WTC11 (cell line): Measurements from ENCODE around the gene NOS3. TPM values are rescaled to one million over a fixed set of nuclear protein-coding genes. Genes with fewer than 3 reads are reported as not detected.

ENCODE experiments used
- ATAC-seq: fragments of 200-7000 bp; cut with Tn5 transposase; 2 replicates; pipeline ENCODE4 v1.10.0; 2021; ENCODE audit warnings: mild to moderate bottlenecking, moderate library complexity
- CTCF ChIA-PET: fragments of 300-600 bp; sonication (Branson Sonifier 250); formaldehyde crosslinking; loops from one replicate; lab custom pipeline; 2021; ENCODE audit warnings: antibody characterized with exemption; lab: Charles Lee
- POLR2A ChIA-PET: fragments of 350-600 bp; sonication (Branson Sonifier 250); formaldehyde crosslinking; loops from one replicate; lab custom pipeline; 2021; ENCODE audit warnings: antibody characterized with exemption; lab: Charles Lee
- DNase-seq: peaks from one replicate; pipeline ENCODE4 v3.0.0; 2021; ENCODE audit warnings: low spot score
- H3K27ac Mint-ChIP-seq: 2 replicates; pipeline ENCODE4 v1.8.0; 2021; ENCODE audit warnings: mixed read lengths
- H3K27me3 Mint-ChIP-seq: 2 replicates; pipeline ENCODE4 v1.8.0; 2021; ENCODE audit warnings: low read depth, mild to moderate bottlenecking, moderate library complexity, mixed read lengths
- H3K36me3 Mint-ChIP-seq: 2 replicates; pipeline ENCODE4 v1.8.0; 2021; ENCODE audit warnings: mixed read lengths
- H3K4me1 Mint-ChIP-seq: 2 replicates; pipeline ENCODE4 v1.8.0; 2022; ENCODE audit warnings: mixed read lengths
- H3K4me3 Mint-ChIP-seq: 2 replicates; pipeline ENCODE4 v1.8.0; 2021; ENCODE audit warnings: mild to moderate bottlenecking, moderate library complexity, mixed read lengths
- H3K9me3 Mint-ChIP-seq: 2 replicates; pipeline ENCODE4 v1.8.0; 2021; ENCODE audit warnings: mixed read lengths
- ATF1 ChIP-seq: sonication (generic); formaldehyde crosslinking; IDR thresholded peaks from 2 replicates; pipeline ENCODE4 v1.8.1; 2023; ENCODE audit warnings: mild to moderate bottlenecking, moderate library complexity, missing genetic modification reagents
- CBFB ChIP-seq: sonication (generic); formaldehyde crosslinking; IDR thresholded peaks from 2 replicates; pipeline ENCODE4 v1.8.1; 2022; ENCODE audit warnings: mild to moderate bottlenecking, low read depth, missing genetic modification reagents
- CREM ChIP-seq: sonication (generic); formaldehyde crosslinking; IDR thresholded peaks from 2 replicates; pipeline ENCODE4 v1.8.1; 2022; ENCODE audit warnings: mild to moderate bottlenecking, missing genetic modification reagents, moderate library complexity
- FOXK1 ChIP-seq: sonication (generic); formaldehyde crosslinking; IDR thresholded peaks from 2 replicates; pipeline ENCODE4 v1.8.0; 2022; ENCODE audit warnings: mild to moderate bottlenecking, moderate library complexity, missing genetic modification reagents
- GABPB1 ChIP-seq: sonication (generic); formaldehyde crosslinking; IDR thresholded peaks from 2 replicates; pipeline ENCODE4 v1.8.1; 2023; ENCODE audit warnings: mild to moderate bottlenecking, missing genetic modification reagents
- IRF2 ChIP-seq: sonication (generic); formaldehyde crosslinking; IDR thresholded peaks from 2 replicates; pipeline ENCODE4 v1.8.0; 2022; ENCODE audit warnings: low read depth, missing genetic modification reagents, borderline replicate concordance
- JAZF1 ChIP-seq: fragments of 250-450 bp; sonication (Bioruptor Pico); IDR thresholded peaks from 2 replicates; pipeline ENCODE4 v1.9.0; 2021; ENCODE audit warnings: moderate library complexity, mild to moderate bottlenecking, inconsistent platforms
- MXD4 ChIP-seq: fragments of 250-450 bp; sonication (Bioruptor Pico); IDR thresholded peaks from 2 replicates; pipeline ENCODE4 v1.8.0; 2021; ENCODE audit warnings: mild to moderate bottlenecking, moderate library complexity, borderline replicate concordance
- NFYB ChIP-seq: sonication (generic); formaldehyde crosslinking; conservative IDR thresholded peaks from 2 replicates; pipeline ENCODE4 v1.8.0; 2022; ENCODE audit warnings: low read depth, missing genetic modification reagents
- PRRX2 ChIP-seq: fragments of 250-450 bp; sonication (Bioruptor Pico); IDR thresholded peaks from 2 replicates; pipeline ENCODE4 v1.8.0; 2021; ENCODE audit warnings: mild to moderate bottlenecking
- RELA ChIP-seq: sonication (generic); formaldehyde crosslinking; IDR thresholded peaks from 2 replicates; pipeline ENCODE4 v1.8.1; 2022; ENCODE audit warnings: missing genetic modification reagents, mild to moderate bottlenecking, borderline replicate concordance
- SP1 ChIP-seq: sonication (generic); formaldehyde crosslinking; conservative IDR thresholded peaks from 2 replicates; pipeline ENCODE4 v1.8.1; 2022; ENCODE audit warnings: missing genetic modification reagents
- ZNF423 ChIP-seq: fragments of 250-450 bp; sonication (Bioruptor Pico); IDR thresholded peaks from 2 replicates; pipeline ENCODE4 v2.1.2; 2022; ENCODE audit warnings: mild to moderate bottlenecking, moderate library complexity
- total RNA-seq: library from RNA; stranded (reverse); gene quantifications from 3 replicates; pipeline ENCODE4 v1.2.3, GENCODE V29; 2021
- TF ChIP-seq, protein P1 (sequence below): sonication (generic); formaldehyde crosslinking; IDR thresholded peaks from 2 replicates; pipeline ENCODE4 v1.8.0; 2023; ENCODE audit warnings: missing genetic modification reagents
- TF ChIP-seq, protein P2 (sequence below): fragments of 250-450 bp; sonication (Bioruptor Pico); IDR thresholded peaks from 2 replicates; pipeline ENCODE4 v1.9.0; 2021; ENCODE audit warnings: mild to moderate bottlenecking
- TF ChIP-seq, protein P3 (sequence below): sonication (generic); formaldehyde crosslinking; IDR thresholded peaks from 2 replicates; pipeline ENCODE4 v1.8.1; 2023; ENCODE audit warnings: mild to moderate bottlenecking, missing genetic modification reagents
- TF ChIP-seq, protein P4 (sequence below): sonication (generic); formaldehyde crosslinking; IDR thresholded peaks from 2 replicates; pipeline ENCODE4 v1.8.1; 2022; ENCODE audit warnings: mild to moderate bottlenecking, missing genetic modification reagents, moderate library complexity, borderline replicate concordance
- TF ChIP-seq, protein P5 (sequence below): sonication (generic); formaldehyde crosslinking; IDR thresholded peaks from 2 replicates; pipeline ENCODE4 v1.8.1; 2023; ENCODE audit warnings: mild to moderate bottlenecking, missing genetic modification reagents
- TF ChIP-seq, protein P6 (sequence below): sonication (generic); formaldehyde crosslinking; IDR thresholded peaks from 2 replicates; pipeline ENCODE4 v1.8.0; 2022; ENCODE audit warnings: mild to moderate bottlenecking, missing genetic modification reagents
- TF ChIP-seq, protein P7 (sequence below): sonication (generic); formaldehyde crosslinking; conservative IDR thresholded peaks from 2 replicates; pipeline ENCODE4 v1.8.1; 2023; ENCODE audit warnings: mild to moderate bottlenecking, low read depth, missing genetic modification reagents, moderate library complexity
- TF ChIP-seq, protein P8 (sequence below): sonication (generic); formaldehyde crosslinking; IDR thresholded peaks from 2 replicates; pipeline ENCODE4 v1.8.0; 2023; ENCODE audit warnings: mild to moderate bottlenecking, missing genetic modification reagents

Gene NOS3
- total RNA-seq, 1 experiment from 2014 or later = 6.6 TPM

DNA sequence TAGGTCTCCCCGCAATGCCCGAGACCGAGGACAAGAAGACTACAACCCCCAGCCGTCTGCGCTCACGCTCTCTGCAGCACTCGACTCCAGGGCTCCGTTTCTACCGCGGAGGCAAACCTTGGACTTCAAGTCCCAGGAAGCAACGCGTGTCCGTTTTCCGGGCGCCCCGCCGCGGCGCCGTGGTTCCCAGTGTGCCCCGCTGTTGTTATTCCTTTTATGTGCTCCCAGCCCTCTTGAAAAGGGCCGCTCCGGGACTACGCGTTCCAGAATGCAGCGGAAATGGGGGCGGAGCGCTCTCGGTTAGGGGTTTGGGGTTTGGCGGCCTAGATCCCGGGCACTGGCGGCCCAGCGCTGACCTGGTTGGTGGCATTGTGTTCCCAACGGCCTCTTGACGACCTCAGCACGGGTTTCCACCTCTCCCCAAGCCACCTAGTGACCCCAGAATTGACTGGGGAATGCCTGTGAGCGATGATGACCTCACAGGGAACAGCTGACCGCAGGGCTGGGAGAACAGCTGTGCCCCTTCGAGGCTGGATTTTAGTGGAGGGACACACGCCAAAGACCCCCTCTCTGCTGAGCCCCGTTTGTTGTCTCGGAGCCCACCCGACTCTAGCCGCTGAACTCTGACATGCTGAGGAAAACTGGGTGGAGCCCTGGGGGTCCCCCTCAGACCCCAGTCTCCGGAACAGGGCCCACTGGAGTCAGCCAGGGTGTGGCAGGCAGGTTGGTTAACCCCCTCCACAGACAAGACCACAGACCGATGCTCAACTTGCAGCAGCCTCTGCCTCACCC is 67.4 kb downstream of the NOS3 start:
- no peaks in the 10 kb centered on the region; the same call in 1 of the 2 replicates for H3K36me3 Mint-ChIP-seq
- H3K27ac Mint-ChIP-seq = peak overlapping the region; percentile 93
- H3K27me3 Mint-ChIP-seq = peaks cover 7% of the 10 kb centered on the region
- peaks cover 38% of the 10 kb centered on the region for H3K4me1 Mint-ChIP-seq
- no peaks in the 10 kb centered on the region for H3K9me3 Mint-ChIP-seq
- DNase-seq = peak; percentile 98
- peak overlapping the region; percentile 98 for H3K4me3 Mint-ChIP-seq
- POLR2A ChIA-PET = interaction anchor here (1.1 kb wide), 1 partner anchor 22 kb away, joined by 3 read pairs; the partner anchor contains the start of gene FASTK
- CTCF ChIA-PET = interaction anchor here (0.6 to 3.5 kb wide), 13 partner anchors 10 to 96 kb away, joined by 3 to 22 read pairs (median 6); partner anchors contain the start of gene ABCB8
- peak; percentile 79 for ATAC-seq
- no peak for TF ChIP-seq MXD4
- TF ChIP-seq ATF1 (CRISPR knock-in tag) = no peak
- TF ChIP-seq, protein P1, sequence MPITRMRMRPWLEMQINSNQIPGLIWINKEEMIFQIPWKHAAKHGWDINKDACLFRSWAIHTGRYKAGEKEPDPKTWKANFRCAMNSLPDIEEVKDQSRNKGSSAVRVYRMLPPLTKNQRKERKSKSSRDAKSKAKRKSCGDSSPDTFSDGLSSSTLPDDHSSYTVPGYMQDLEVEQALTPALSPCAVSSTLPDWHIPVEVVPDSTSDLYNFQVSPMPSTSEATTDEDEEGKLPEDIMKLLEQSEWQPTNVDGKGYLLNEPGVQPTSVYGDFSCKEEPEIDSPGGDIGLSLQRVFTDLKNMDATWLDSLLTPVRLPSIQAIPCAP (CRISPR knock-in tag) = no peak
- TF ChIP-seq JAZF1 (CRISPR knock-in tag) = no peak
- TF ChIP-seq FOXK1 = peak; percentile 92
- TF ChIP-seq, protein P2, sequence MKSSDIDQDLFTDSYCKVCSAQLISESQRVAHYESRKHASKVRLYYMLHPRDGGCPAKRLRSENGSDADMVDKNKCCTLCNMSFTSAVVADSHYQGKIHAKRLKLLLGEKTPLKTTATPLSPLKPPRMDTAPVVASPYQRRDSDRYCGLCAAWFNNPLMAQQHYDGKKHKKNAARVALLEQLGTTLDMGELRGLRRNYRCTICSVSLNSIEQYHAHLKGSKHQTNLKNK (CRISPR knock-in tag) = no peak
- TF ChIP-seq, protein P3, sequence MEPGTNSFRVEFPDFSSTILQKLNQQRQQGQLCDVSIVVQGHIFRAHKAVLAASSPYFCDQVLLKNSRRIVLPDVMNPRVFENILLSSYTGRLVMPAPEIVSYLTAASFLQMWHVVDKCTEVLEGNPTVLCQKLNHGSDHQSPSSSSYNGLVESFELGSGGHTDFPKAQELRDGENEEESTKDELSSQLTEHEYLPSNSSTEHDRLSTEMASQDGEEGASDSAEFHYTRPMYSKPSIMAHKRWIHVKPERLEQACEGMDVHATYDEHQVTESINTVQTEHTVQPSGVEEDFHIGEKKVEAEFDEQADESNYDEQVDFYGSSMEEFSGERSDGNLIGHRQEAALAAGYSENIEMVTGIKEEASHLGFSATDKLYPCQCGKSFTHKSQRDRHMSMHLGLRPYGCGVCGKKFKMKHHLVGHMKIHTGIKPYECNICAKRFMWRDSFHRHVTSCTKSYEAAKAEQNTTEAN = no peak
- TF ChIP-seq, protein P4, sequence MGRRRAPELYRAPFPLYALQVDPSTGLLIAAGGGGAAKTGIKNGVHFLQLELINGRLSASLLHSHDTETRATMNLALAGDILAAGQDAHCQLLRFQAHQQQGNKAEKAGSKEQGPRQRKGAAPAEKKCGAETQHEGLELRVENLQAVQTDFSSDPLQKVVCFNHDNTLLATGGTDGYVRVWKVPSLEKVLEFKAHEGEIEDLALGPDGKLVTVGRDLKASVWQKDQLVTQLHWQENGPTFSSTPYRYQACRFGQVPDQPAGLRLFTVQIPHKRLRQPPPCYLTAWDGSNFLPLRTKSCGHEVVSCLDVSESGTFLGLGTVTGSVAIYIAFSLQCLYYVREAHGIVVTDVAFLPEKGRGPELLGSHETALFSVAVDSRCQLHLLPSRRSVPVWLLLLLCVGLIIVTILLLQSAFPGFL (CRISPR knock-in tag) = no peak
- TF ChIP-seq SP1 (CRISPR knock-in tag) = peak; percentile 93
- TF ChIP-seq, protein P5, sequence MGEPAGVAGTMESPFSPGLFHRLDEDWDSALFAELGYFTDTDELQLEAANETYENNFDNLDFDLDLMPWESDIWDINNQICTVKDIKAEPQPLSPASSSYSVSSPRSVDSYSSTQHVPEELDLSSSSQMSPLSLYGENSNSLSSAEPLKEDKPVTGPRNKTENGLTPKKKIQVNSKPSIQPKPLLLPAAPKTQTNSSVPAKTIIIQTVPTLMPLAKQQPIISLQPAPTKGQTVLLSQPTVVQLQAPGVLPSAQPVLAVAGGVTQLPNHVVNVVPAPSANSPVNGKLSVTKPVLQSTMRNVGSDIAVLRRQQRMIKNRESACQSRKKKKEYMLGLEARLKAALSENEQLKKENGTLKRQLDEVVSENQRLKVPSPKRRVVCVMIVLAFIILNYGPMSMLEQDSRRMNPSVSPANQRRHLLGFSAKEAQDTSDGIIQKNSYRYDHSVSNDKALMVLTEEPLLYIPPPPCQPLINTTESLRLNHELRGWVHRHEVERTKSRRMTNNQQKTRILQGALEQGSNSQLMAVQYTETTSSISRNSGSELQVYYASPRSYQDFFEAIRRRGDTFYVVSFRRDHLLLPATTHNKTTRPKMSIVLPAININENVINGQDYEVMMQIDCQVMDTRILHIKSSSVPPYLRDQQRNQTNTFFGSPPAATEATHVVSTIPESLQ (CRISPR knock-in tag) = no peak
- TF ChIP-seq NFYB = no peak
- no peak for TF ChIP-seq CBFB (CRISPR knock-in tag)
- no peak for TF ChIP-seq RELA (CRISPR knock-in tag)
- TF ChIP-seq, protein P6, sequence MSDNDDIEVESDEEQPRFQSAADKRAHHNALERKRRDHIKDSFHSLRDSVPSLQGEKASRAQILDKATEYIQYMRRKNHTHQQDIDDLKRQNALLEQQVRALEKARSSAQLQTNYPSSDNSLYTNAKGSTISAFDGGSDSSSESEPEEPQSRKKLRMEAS (CRISPR knock-in tag) = peak; percentile 55
- TF ChIP-seq ZNF423 (CRISPR knock-in tag) = no peak
- TF ChIP-seq GABPB1 (CRISPR knock-in tag) = peak; percentile 72
- TF ChIP-seq PRRX2 (CRISPR knock-in tag) = no peak
- TF ChIP-seq, protein P7, sequence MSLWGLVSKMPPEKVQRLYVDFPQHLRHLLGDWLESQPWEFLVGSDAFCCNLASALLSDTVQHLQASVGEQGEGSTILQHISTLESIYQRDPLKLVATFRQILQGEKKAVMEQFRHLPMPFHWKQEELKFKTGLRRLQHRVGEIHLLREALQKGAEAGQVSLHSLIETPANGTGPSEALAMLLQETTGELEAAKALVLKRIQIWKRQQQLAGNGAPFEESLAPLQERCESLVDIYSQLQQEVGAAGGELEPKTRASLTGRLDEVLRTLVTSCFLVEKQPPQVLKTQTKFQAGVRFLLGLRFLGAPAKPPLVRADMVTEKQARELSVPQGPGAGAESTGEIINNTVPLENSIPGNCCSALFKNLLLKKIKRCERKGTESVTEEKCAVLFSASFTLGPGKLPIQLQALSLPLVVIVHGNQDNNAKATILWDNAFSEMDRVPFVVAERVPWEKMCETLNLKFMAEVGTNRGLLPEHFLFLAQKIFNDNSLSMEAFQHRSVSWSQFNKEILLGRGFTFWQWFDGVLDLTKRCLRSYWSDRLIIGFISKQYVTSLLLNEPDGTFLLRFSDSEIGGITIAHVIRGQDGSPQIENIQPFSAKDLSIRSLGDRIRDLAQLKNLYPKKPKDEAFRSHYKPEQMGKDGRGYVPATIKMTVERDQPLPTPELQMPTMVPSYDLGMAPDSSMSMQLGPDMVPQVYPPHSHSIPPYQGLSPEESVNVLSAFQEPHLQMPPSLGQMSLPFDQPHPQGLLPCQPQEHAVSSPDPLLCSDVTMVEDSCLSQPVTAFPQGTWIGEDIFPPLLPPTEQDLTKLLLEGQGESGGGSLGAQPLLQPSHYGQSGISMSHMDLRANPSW = no peak
- TF ChIP-seq, protein P8, sequence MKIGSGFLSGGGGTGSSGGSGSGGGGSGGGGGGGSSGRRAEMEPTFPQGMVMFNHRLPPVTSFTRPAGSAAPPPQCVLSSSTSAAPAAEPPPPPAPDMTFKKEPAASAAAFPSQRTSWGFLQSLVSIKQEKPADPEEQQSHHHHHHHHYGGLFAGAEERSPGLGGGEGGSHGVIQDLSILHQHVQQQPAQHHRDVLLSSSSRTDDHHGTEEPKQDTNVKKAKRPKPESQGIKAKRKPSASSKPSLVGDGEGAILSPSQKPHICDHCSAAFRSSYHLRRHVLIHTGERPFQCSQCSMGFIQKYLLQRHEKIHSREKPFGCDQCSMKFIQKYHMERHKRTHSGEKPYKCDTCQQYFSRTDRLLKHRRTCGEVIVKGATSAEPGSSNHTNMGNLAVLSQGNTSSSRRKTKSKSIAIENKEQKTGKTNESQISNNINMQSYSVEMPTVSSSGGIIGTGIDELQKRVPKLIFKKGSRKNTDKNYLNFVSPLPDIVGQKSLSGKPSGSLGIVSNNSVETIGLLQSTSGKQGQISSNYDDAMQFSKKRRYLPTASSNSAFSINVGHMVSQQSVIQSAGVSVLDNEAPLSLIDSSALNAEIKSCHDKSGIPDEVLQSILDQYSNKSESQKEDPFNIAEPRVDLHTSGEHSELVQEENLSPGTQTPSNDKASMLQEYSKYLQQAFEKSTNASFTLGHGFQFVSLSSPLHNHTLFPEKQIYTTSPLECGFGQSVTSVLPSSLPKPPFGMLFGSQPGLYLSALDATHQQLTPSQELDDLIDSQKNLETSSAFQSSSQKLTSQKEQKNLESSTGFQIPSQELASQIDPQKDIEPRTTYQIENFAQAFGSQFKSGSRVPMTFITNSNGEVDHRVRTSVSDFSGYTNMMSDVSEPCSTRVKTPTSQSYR = no peak
- TF ChIP-seq CREM (CRISPR knock-in tag) = no peak
- TF ChIP-seq IRF2 (CRISPR knock-in tag) = no peak
